T-cell (primary cell): ENCODE measurements around the gene SOX2. TPM values are rescaled to one million over a fixed set of nuclear protein-coding genes. Genes with fewer than 3 reads are reported as not detected.

Experiments
- ATAC-seq, 4 experiments: fragments of 200-7000 bp in 3 of 4; fragments of 150-1000 bp in 1 of 4; cut with Tn5 transposase; replicated peaks in 1 of 4; 1 replicate in 3 of 4; 2 replicates in 1 of 4; pipeline ENCODE4 v1.10.0; 2021; ENCODE audit warnings: moderate library complexity in 3 of 4, mild to moderate bottlenecking in 2 of 4, moderate number of reproducible peaks in 1 of 4
- CTCF ChIA-PET, 2 donors: fragments of 300-600 bp; sonication (Branson Sonifier 250); formaldehyde crosslinking; loops; one replicate each; lab custom pipeline; 2022; ENCODE audit warnings: antibody characterized with exemption in 2 of 2; lab: Charles Lee
- POLR2A ChIA-PET, 2 donors: fragments of 300-600 bp; sonication (Branson Sonifier 250); formaldehyde crosslinking; loops; one replicate each; lab custom pipeline; 2022; ENCODE audit warnings: antibody characterized with exemption in 2 of 2; lab: Charles Lee
- DNase-seq, 35 experiments: peaks; one replicate each; pipeline versions ENCODE4 v3.0.0 to v3.0.0-alpha.2; 2013 to 2023
- H3K27ac ChIP-seq: one replicate; pipeline ENCODE4 v1.5.1; 2013; ENCODE audit warnings: low read length
- H3K27me3 ChIP-seq, 2 experiments: replicated peaks in 1 of 2; 1 replicate in 1 of 2; 2 replicates in 1 of 2; pipeline versions ENCODE4 v1.6.1 to v1.7.0; 2013; ENCODE audit warnings: low read length in 1 of 2, mixed read lengths in 1 of 2; ENCODE audit not compliant: control insufficient read depth in 2 of 2, insufficient read depth in 2 of 2; ENCODE audit errors: extremely low read depth in 1 of 2
- H3K36me3 ChIP-seq, 2 donors: 1 replicate in 1 of 2; 2 replicates in 1 of 2; pipeline versions ENCODE4 v1.6.1 to v1.7.0; 2013; ENCODE audit warnings: low read length in 1 of 2; ENCODE audit not compliant: control insufficient read depth in 2 of 2, insufficient read depth in 1 of 2; ENCODE audit errors: extremely low read depth in 1 of 2
- H3K4me1 ChIP-seq, 2 experiments: 1 replicate in 1 of 2; 2 replicates in 1 of 2; pipeline versions ENCODE4 v1.6.1 to v1.7.0; 2013; ENCODE audit warnings: low read length in 2 of 2, mixed read lengths in 1 of 2; ENCODE audit not compliant: insufficient read depth in 2 of 2, control insufficient read depth in 1 of 2; ENCODE audit errors: extremely low read depth in 1 of 2
- H3K4me3 ChIP-seq, 2 donors: 1 replicate in 1 of 2; 2 replicates in 1 of 2; pipeline versions ENCODE4 v1.5.1 to v1.7.0; 2013; ENCODE audit warnings: mild to moderate bottlenecking in 2 of 2, low read length in 1 of 2, moderate library complexity in 1 of 2; ENCODE audit not compliant: control insufficient read depth in 1 of 2; ENCODE audit errors: extremely low read depth in 1 of 2
- H3K9me3 ChIP-seq: 2 replicates; pipeline ENCODE4 v1.7.0; 2013
- H3K27ac Mint-ChIP-seq, 2 donors: one replicate each; pipeline ENCODE4 v1.8.0; 2020 to 2021; ENCODE audit warnings: mild to moderate bottlenecking in 2 of 2, mixed read lengths in 2 of 2
- H3K27me3 Mint-ChIP-seq, 2 donors: one replicate each; pipeline ENCODE4 v1.8.0; 2021 to 2022; ENCODE audit warnings: mixed read lengths in 2 of 2
- H3K36me3 Mint-ChIP-seq: one replicate; pipeline ENCODE4 v1.8.0; 2021; ENCODE audit warnings: mixed read lengths
- H3K4me1 Mint-ChIP-seq, 3 donors: one replicate each; pipeline ENCODE4 v1.8.0; 2020 to 2022; ENCODE audit warnings: mixed read lengths in 3 of 3, mild to moderate bottlenecking in 1 of 3
- H3K4me3 Mint-ChIP-seq, 3 donors: one replicate each; pipeline ENCODE4 v1.8.0; 2020 to 2022; ENCODE audit warnings: mild to moderate bottlenecking in 3 of 3, mixed read lengths in 3 of 3, moderate library complexity in 3 of 3
- H3K9me3 Mint-ChIP-seq, 3 donors: one replicate each; pipeline ENCODE4 v1.8.0; 2020 to 2022; ENCODE audit warnings: mixed read lengths in 3 of 3
- WGBS: methylation state at CpG from one replicate; pipeline ENCODE4 v1.1.5; 2013; ENCODE audit warnings: missing lambda C conversion rate; ENCODE audit not compliant: insufficient coverage; 5-methylcytosine and 5-hydroxymethylcytosine counted together
- total RNA-seq, 35 experiments: library from RNA in 6 of 35; stranded (reverse) in 6 of 35; fragments of 120-200 nt in 1 of 35; gene quantifications; one replicate each; pipeline versions ENCODE4 v1.2.1 to v1.2.4 and lab custom pipeline; 2013 to 2026

The SOX2 gene
- total RNA-seq, 5 donors from 2014 or later (not counting 1 experiment from before 2014, with no cell fraction given) = 0.18 to 0.28 (median 0.26) TPM; not detected in 2

DNA sequence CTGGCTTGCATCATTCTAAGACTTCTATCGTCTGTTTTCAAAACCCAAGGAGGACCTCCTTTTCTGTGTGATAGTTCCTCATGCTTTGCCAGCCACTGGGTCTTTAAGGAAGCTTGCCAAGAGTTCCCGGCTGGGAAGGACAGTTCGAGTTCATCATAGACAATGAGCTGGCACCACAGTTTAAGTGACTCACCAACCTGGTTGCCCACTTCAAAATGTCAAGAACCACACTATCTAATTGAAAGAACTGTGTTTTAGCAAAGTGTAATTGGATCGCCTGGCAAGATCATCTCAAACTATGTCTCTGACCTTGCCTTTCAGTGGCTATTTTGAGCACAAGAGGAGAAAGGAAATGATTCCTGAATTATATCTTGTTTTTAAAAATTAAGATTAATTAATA is 27.9 kb downstream of the SOX2 start:
- Histone ChIP-seq H3K9me3 (no peaks in the 10 kb centered on the region), H3K4me1 (no peaks in the 10 kb centered on the region), H3K27ac (no peak overlapping the region), H3K27me3 (peaks cover 2% of the 10 kb centered on the region in 2 experiments), H3K36me3 (no peaks in the 10 kb centered on the region), H3K4me3 (no peak overlapping the region)
- Mint-ChIP-seq H3K27me3 (peaks cover 3 to 7% of the 10 kb centered on the region in 2 donors), H3K27ac (no peak overlapping the region), H3K9me3 (no peaks in the 10 kb centered on the region), H3K4me1 (no peaks in the 10 kb centered on the region), H3K4me3 (no peak overlapping the region), H3K36me3 (no peaks in the 10 kb centered on the region)
- ChIA-PET POLR2A (no interaction called here), CTCF (no interaction called here)
- DNase-seq = no peak
- ATAC-seq = no peak
- 70% methylated on average over 1 of the region's 4 CpGs for WGBS

DNA sequence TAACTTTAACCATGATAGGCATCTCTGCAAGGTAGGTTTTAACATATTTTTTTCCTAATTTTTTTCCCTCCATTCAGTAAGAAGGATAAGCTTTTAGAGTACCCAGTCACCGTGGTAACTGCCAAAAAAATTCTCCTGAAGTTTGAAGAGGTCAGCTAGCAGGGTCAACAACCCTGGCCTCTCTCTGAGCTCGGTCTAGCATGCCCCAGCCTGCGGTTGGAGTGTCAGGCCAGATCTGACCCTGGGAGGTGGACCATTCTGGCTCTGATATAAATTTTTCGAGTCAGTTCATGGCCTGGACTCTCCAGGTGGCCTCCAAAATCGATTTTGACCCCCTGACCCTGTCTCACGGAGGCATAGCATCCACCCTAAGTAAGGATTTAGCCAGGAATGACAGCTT is 29.7 kb downstream of the SOX2 start:
- ATAC-seq (no peak), DNase-seq (no peak)
- H3K36me3 Mint-ChIP-seq = no peaks in the 10 kb centered on the region
- no peaks in the 10 kb centered on the region for H3K4me1 Mint-ChIP-seq
- Histone ChIP-seq H3K4me1 (no peaks in the 10 kb centered on the region), H3K27ac (no peak overlapping the region), H3K4me3 (no peak overlapping the region), H3K36me3 (no peaks in the 10 kb centered on the region), H3K27me3 (peaks cover 0 to 2% of the 10 kb centered on the region in 2 experiments), H3K9me3 (no peaks in the 10 kb centered on the region)
- ChIA-PET CTCF (no interaction called here), POLR2A (interaction anchor here in 1 of 2 donors (0.9 kb wide), 1 partner anchor 17 kb away, joined by 3 read pairs; no protein-coding TSS in a partner anchor)
- H3K4me3 Mint-ChIP-seq = no peak overlapping the region
- WGBS = 42% methylated on average over 4 of the region's 6 CpGs
- no peak overlapping the region for H3K27ac Mint-ChIP-seq
- peaks cover 0 to 4% (median 0%) of the 10 kb centered on the region in 3 donors for H3K9me3 Mint-ChIP-seq
- peaks cover 8% of the 10 kb centered on the region in 2 donors for H3K27me3 Mint-ChIP-seq

DNA sequence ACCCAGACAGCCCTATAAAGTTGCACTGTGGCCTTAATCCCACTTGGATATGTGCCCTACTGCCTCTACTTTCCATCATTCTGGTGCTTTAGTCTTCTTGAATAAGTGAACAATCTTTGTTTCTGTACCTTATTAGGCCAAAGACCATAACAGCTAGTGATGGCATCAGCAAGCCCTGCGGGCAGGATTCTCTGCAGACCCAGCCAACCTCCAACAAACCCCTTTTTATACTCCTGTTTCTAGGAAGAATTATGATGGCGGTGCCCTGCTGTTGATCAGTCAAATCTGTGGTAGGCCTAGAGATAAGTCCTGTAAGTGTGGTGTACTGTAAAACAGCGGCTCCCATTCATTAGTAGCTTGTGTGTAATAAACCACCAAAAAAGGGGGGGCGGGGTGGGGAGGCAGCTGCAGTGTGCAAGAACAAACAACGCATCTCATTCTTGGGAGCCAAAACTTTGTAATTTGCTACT is 40.5 kb downstream of the SOX2 start:
- no peaks in the 10 kb centered on the region for H3K36me3 ChIP-seq
- DNase-seq = no peak
- no peak overlapping the region for H3K4me3 Mint-ChIP-seq
- H3K27me3 ChIP-seq = no peaks in the 10 kb centered on the region
- 100% methylated on average over 1 of the region's 5 CpGs for WGBS
- no peaks in the 10 kb centered on the region for H3K36me3 Mint-ChIP-seq
- H3K27ac Mint-ChIP-seq = no peak overlapping the region
- ChIA-PET POLR2A (no interaction called here), CTCF (no interaction called here)
- no peak overlapping the region for H3K27ac ChIP-seq
- H3K9me3 Mint-ChIP-seq = no peaks in the 10 kb centered on the region
- no peaks in the 10 kb centered on the region for H3K9me3 ChIP-seq
- ATAC-seq = no peak
- H3K27me3 Mint-ChIP-seq = peaks cover 1 to 13% of the 10 kb centered on the region in 2 donors
- no peak overlapping the region for H3K4me3 ChIP-seq
- H3K4me1 ChIP-seq = no peaks in the 10 kb centered on the region
- H3K4me1 Mint-ChIP-seq = no peaks in the 10 kb centered on the region

DNA sequence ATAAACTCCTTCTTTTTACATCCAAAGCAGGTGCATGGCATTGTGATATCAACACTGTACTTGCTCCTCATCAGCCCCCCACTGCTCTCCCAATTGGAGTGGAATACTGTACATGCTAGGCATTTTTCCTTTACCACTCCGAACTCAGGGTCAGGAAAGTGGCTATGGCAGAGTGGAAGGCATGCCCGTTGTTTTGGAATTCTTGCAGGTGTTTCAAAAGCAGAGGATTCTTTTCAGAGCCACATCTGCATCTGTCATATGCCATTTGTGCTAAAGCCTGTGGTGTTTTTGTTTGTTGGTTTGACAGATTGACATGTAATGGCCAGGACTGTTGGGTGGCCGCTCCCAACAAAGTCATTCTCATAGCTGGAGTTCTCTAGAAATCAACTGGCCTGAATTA is 41.7 kb downstream of the SOX2 start:
- no peaks in the 10 kb centered on the region for H3K36me3 Mint-ChIP-seq
- no peak overlapping the region for H3K27ac ChIP-seq
- H3K4me1 Mint-ChIP-seq = no peaks in the 10 kb centered on the region
- no peak for ATAC-seq
- DNase-seq = no peak
- H3K4me1 ChIP-seq = no peaks in the 10 kb centered on the region
- WGBS = 80% methylated on average over 1 of the region's 3 CpGs
- no peaks in the 10 kb centered on the region for H3K27me3 ChIP-seq
- CTCF ChIA-PET = no interaction called here
- POLR2A ChIA-PET = no interaction called here
- no peak overlapping the region for H3K4me3 Mint-ChIP-seq
- H3K4me3 ChIP-seq = no peak overlapping the region
- no peak overlapping the region for H3K27ac Mint-ChIP-seq
- no peaks in the 10 kb centered on the region for H3K36me3 ChIP-seq
- no peaks in the 10 kb centered on the region for H3K9me3 ChIP-seq
- H3K9me3 Mint-ChIP-seq = no peaks in the 10 kb centered on the region
- H3K27me3 Mint-ChIP-seq = peaks cover 1 to 13% of the 10 kb centered on the region in 2 donors

DNA sequence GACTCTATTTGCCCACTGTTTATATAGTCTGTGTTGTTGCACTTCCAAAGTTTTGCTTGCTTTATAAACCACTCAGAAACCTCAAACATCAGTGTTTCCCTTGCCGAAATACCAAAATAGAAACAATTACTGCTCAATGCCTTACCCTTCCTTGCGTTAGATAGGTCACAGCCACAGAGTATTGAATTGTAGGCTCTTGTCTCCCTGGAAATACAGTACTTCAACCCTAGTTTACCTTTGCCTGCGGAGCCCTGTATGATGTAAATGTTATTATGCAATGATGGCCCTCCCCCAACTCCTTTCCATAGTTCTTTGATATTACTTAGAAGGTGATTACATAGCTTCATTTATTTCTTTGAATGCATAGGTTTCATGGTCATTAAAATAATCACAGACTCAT is 44.2 kb downstream of the SOX2 start:
- no peaks in the 10 kb centered on the region for H3K27me3 ChIP-seq
- 80% methylated on average over 1 of the region's 3 CpGs for WGBS
- Mint-ChIP-seq H3K4me3 (no peak overlapping the region), H3K9me3 (no peaks in the 10 kb centered on the region), H3K27ac (no peak overlapping the region), H3K4me1 (no peaks in the 10 kb centered on the region), H3K36me3 (no peaks in the 10 kb centered on the region), H3K27me3 (peaks cover 1 to 13% of the 10 kb centered on the region in 2 donors)
- H3K27ac ChIP-seq = no peak overlapping the region
- no peak for ATAC-seq
- H3K4me3 ChIP-seq = no peak overlapping the region
- ChIA-PET POLR2A (no interaction called here), CTCF (no interaction called here)
- no peak for DNase-seq
- no peaks in the 10 kb centered on the region for H3K4me1 ChIP-seq
- no peaks in the 10 kb centered on the region for H3K36me3 ChIP-seq
- H3K9me3 ChIP-seq = no peaks in the 10 kb centered on the region

DNA sequence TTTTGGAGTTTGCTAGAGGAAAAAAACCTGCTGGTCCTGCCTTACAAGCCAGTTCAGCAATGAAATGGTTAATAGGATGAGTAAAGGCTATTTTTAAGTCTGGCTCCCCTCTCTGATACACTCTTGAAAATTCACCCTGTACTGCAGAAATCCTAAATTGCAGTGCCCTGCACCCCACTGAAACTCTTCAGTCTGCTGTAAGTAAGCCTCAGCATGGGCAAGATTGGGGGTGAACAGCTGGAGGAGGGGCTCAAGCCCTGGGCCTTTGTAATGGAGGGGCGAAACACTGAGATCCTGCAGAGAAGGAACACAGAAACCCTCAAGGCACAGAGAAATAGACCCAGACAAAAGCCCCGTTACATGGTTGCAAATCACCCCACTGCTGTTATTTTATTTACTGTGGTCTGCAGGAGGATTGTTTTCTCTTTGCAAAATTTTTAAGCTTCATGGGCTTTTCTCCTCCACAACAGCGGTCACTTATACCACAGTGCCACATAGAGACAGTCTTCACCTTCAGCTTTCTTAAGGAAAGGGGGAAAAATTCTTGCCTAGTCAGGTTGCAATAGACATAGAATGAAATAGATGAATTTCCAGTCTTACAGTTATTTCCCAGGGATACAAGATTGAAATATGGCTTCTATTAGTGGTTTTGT is 45.0 kb downstream of the SOX2 start:
- Mint-ChIP-seq H3K27ac (no peak overlapping the region), H3K4me3 (no peak overlapping the region), H3K4me1 (no peaks in the 10 kb centered on the region), H3K36me3 (no peaks in the 10 kb centered on the region), H3K9me3 (no peaks in the 10 kb centered on the region), H3K27me3 (peaks cover 1 to 13% of the 10 kb centered on the region in 2 donors)
- Histone ChIP-seq H3K4me3 (no peak overlapping the region), H3K9me3 (no peaks in the 10 kb centered on the region), H3K27ac (no peak overlapping the region), H3K27me3 (no peaks in the 10 kb centered on the region), H3K36me3 (no peaks in the 10 kb centered on the region), H3K4me1 (no peaks in the 10 kb centered on the region)
- no peak for DNase-seq
- WGBS = no CpG with 5 or more reads among the region's 3 CpGs
- CTCF ChIA-PET = no interaction called here
- ATAC-seq = no peak
- POLR2A ChIA-PET = no interaction called here
